ENCODE results near the gene PPM1L. TPM values are rescaled to one million over a fixed set of nuclear protein-coding genes. Genes with fewer than 3 reads are reported as not detected.

PPM1L gene
- total and polyA plus RNA-seq, 8 donors = 5.1 to 12.7 (median 5.4) TPM

- TF ChIP-seq CTCF (IDR thresholded peaks at IDR 0.05) = no peak
- DNase-seq (no peak), ATAC-seq (no peak)
- H3K4me3 ChIP-seq = no peak overlapping the region
- H3K4me1 ChIP-seq = no peaks in the 10 kb centered on the region
- no peaks in the 10 kb centered on the region for H3K9me3 ChIP-seq
- intact Hi-C loops (cut with DNase I) = no loop called here
- H3K27me3 ChIP-seq = no peaks in the 10 kb centered on the region
- no peak overlapping the region for H3K27ac ChIP-seq
- no peaks in the 10 kb centered on the region for H3K36me3 ChIP-seq
These were observed 71.0 kb downstream of the PPM1L start for GRCh38 chr3:160826991-160827390.

GRCh38 chr3:160827516-160827915 lies 71.5 kb downstream of the PPM1L start:
- no peaks in the 10 kb centered on the region for H3K36me3 ChIP-seq
- ATAC-seq (no peak), DNase-seq (no peak)
- intact Hi-C loops (cut with DNase I) = no loop called here
- no peaks in the 10 kb centered on the region for H3K27me3 ChIP-seq
- TF ChIP-seq CTCF (IDR thresholded peaks at IDR 0.05) = no peak
- no peak overlapping the region for H3K27ac ChIP-seq
- no peaks in the 10 kb centered on the region for H3K4me1 ChIP-seq
- H3K4me3 ChIP-seq = no peak overlapping the region
- H3K9me3 ChIP-seq = no peaks in the 10 kb centered on the region

GRCh38 chr3:160828880-160829279 lies 72.8 kb downstream of the PPM1L start:
- Histone ChIP-seq H3K36me3 (no peaks in the 10 kb centered on the region), H3K4me3 (no peak overlapping the region), H3K27ac (no peak overlapping the region), H3K4me1 (no peaks in the 10 kb centered on the region), H3K9me3 (peaks cover 0 to 1% of the 10 kb centered on the region in 2 donors), H3K27me3 (no peaks in the 10 kb centered on the region)
- DNase-seq (no peak), ATAC-seq (no peak)
- TF ChIP-seq CTCF (IDR thresholded peaks at IDR 0.05) = no peak
- intact Hi-C loops (cut with DNase I) = no loop called here

GRCh38 chr3:160829486-160830009 lies 73.5 kb downstream of the PPM1L start:
- no peak for ATAC-seq
- Histone ChIP-seq H3K4me1 (no peaks in the 10 kb centered on the region), H3K27ac (no peak overlapping the region), H3K36me3 (no peaks in the 10 kb centered on the region), H3K27me3 (no peaks in the 10 kb centered on the region), H3K9me3 (peaks cover 0 to 1% of the 10 kb centered on the region in 2 donors), H3K4me3 (no peak overlapping the region)
- DNase-seq = no peak
- no peak for TF ChIP-seq CTCF (IDR thresholded peaks at IDR 0.05)
- intact Hi-C loops (cut with DNase I) = no loop called here

GRCh38 chr3:160830796-160831195 lies 74.8 kb downstream of the PPM1L start:
- peak in 2 of 4 donors; percentile 11 to 13 for DNase-seq
- H3K9me3 ChIP-seq = peaks cover 0 to 1% of the 10 kb centered on the region in 2 donors
- H3K27me3 ChIP-seq = no peaks in the 10 kb centered on the region
- ATAC-seq = peak; percentile 43
- H3K4me3 ChIP-seq = no peak overlapping the region
- intact Hi-C loops (cut with DNase I) = no loop called here
- H3K36me3 ChIP-seq = no peaks in the 10 kb centered on the region
- H3K4me1 ChIP-seq = no peaks in the 10 kb centered on the region
- no peak for TF ChIP-seq CTCF (IDR thresholded peaks at IDR 0.05)
- no peak overlapping the region for H3K27ac ChIP-seq

Data from left lung (tissue), 10 donors.